HG02870 (cell line): ENCODE results near the gene NBR1.
"Not testable (repeated sequence)": the region's sequence is repeated elsewhere in the genome, so short reads cannot be mapped to it uniquely, and the experiment has no call there.

Source experiments
- ATAC-seq: cut with Tn5 transposase; IDR thresholded peaks from one replicate; pipeline ENCODE4 v1.9.1; 2021; ENCODE audit warnings: mild to moderate bottlenecking, moderate library complexity; ENCODE audit not compliant: unreplicated experiment

Gene NBR1

DNA sequence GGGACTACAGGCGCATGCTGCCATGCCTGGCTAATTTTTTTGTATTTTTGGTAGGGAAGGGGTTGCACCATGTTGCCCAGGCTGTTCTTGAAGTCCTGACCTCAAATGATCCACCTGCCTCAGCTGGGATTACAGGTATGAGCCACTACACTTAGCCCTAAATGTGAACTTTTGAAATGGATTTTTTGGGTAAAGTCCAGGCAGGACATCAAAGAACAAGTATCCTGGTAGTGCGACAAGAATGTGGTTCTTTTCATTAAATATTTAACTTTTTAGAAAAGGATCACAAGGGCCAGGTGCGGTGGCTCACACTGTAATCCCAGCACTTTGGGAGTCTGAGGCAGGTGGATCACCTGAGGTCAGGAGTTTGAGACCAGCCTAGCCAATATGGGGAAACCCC, 15.3 kb upstream of the NBR1 start:
- no peak for ATAC-seq

DNA sequence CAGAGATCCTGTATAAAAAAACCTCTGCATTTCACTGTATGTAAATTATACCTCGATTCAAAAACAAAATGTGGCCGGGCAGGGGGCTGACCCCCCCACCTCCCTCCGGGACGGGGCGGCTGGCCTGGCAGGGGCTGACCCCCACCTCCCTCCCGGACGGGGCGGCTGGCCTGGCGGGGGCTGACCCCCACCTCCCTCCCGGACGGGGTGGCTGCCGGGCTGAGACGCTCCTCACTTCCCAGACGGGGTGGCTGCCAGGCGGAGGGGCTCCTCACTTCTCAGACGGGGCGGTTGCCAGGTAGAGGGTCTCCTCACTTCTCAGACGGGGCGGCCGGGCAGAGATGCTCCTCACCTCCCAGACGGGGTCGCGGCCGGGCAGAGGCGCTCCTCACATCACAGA, 11.8 kb upstream of the NBR1 start:
- ATAC-seq, result not testable (repeated sequence)

DNA sequence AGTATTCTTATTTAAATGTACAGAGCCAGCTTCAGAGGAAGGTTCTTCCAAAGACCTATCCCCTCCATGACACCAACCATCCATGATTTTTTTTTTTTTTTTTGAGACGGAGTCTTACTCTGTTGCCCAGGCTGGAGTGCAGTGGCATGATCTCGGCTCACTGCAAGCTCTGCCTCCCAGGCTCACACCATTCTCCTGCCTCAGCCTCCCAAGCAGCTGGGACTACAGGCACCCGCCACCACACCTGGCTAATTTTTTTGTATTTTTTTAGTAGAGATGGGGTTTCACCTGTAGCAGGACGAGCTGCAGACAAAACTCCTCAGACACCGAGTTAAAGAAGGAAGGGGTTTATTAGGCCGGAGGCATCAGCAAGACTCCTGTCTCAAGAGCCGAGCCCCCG, 11.1 kb upstream of the NBR1 start:
- ATAC-seq, result not testable (repeated sequence)

DNA sequence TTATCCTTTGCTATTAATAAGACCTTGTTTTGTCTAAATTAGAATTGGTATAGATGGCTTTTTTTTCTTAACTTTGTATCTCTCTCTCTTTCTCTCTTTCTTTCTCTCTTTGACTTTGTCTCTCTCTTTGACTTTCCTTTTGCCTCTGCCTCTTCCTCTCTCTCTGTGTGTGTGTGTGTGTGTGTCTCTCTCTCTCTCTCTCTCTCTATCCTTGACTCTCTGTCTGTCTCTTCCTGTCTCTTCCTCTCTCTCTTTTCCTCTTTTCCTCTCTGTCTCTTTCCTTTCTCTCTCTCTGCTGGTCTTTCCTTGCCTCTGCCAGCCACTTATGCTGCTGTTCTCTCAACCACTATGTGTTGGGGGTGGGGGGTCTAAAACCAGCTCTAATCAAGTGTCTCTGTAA, 5.0 kb upstream of the NBR1 start:
- not testable (repeated sequence) for ATAC-seq

DNA sequence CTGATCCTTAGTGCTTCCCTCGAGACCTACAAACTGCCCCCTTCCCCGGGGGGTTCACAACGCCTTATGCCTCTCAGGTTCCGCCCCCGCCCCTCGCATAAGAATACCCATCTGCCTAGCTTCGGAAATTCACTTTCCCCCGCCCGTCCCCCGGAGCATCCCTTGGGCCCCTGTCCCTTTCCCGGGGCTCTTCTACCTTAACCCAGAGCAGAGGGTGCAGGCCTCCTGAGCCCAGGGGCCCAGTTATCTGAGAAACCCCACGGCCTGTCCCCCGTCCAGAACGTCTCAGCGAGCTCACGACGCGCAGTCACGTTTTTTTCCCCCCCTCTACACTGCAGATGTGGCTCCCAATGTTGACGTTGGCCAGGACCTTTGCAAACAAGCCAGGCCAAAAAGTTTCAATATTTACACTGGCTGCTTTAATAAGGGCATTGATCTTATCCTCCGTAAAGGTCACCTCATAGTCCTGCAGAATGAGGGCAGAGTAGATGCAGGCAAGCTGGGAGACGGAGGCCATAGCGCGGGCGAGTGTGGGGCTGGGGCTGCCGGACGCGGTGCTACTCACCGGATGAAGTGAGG, 1.4 kb upstream of the NBR1 start:
- ATAC-seq, result peak; percentile 9

DNA sequence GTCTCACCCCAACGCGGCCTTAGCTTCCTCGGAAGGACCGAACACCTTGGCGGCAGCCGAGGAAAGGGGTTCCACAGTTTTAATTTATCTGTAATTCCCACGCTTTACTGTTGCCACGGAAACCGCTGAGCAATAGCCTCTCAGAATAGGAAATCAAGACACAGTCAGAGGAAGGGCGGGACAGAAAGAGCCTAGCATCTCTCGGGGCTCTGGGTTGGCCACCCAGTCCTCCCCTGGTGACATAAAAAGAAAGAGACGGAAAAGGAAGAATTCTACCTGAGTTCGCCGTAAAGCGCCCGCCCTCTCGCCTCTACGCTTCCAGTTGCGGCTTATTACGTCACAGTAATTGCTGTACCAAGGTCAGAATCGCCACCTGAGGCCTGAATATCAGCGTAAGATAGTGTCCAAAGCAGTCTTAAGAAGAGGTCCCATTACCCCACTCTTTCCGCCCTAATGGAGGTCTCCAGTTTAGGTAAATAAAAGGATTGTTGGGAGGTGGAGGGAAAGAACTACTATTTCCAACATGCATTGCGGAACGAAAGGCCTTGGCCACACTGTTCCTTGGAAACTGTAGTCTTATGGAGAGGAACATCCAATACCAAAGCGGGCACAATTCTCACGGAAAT, 761 bp upstream of the NBR1 start:
- peak; percentile 68 for ATAC-seq

DNA sequence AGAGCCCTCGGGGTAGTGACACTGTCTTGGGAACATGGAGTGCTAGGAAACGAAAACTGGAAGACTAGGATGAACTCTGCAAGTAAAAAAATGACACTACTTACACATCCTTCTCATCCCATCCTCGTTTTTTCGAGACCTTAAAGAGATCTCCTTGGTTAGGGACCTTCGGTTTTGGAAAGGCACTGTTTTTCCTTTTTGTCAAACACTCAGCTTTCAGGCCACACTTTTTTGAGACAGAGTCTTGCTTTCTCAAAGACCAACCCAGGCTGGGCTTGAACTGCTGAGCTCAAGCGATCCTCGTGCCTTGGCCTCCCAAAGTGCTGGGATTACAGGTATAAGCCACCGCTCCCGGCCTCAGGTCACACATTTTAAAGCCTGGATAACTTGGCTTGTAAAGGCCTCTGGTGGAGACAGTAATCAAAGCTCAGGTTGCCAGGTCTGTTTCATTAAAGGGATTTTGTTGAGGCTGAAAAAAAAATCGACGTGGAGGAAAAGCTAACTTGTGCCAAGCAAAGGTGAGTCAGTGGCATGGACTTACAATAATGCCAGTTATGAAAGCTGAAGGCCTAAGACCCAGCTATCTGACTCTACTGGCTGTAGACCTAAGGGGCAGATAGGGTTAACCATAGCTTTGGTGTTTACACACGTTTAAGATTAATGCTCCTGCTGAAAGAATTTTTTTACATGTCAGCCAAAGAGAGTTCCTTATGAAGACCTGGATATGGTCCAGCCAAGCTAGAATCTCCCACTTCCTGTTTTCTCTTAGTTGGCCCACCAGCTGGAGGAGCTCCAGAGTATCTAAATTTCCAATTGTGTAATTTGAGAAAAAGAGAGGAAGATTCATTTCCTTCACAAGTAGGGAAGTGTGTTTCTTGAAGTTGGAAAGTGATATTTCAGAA, 823 bp downstream of the NBR1 start:
- ATAC-seq, result no peak

DNA sequence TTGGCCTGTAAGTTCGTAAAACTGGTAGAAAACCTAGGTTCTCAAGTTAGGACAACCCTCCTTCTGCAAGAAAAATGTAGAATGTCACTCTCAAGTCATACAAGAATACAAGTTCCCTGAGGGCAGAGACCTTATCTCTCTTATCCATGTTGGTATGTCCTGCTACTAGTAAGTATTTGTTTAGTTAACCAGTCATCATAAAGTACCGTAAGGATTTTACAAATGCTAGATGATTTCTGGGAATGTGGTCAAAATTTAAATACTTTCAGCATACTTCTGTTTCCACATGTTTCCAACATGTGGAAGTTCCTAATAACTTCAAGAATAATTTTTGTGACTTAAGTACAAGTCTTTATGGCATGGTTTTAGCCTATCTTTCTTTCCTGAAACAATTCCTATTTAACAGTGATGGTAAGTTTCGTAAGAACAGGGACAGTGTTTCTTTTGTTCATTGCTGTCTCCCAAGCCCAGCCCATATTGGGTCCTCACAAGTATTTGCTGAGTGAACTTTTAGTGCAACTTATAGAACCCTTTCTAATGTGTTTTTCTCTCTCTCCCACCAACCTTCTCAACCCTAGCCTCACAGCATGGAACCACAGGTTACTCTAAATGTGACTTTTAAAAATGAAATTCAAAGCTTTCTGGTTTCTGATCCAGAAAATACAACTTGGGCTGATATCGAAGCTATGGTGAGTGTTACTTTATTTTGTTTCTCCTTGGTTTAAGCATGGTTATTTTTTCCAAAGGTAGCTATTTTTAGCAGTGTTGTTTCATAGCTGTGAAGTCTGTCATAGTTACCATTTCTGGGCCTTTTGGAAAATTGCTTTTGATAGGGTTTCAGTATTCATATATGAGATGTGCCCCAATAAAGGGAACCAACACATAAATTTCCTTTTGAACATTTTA, 4.5 kb downstream of the NBR1 start:
- ATAC-seq, result no peak

DNA sequence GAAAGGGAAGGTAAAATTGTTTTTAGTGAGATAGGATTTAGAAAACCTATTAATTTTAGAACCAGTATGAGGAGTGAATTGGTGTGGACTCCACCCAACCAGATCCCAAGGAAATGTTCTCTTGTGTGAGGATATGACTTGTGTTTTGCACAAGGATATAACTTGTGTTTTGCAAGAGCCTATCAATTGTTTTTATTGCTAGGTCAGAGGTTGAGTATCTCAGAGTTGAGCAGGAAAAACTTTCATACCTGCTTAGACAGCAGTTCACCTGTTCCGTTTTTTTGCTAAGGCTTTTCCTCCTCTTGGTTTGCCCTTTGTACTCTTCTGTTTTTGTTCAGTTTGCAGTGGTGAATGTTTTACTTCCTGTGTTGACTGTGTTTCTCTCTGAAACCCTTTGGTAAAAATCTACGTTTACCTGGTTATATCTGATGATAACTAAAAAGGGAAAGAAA, 5.1 kb downstream of the NBR1 start:
- ATAC-seq, result no peak

DNA sequence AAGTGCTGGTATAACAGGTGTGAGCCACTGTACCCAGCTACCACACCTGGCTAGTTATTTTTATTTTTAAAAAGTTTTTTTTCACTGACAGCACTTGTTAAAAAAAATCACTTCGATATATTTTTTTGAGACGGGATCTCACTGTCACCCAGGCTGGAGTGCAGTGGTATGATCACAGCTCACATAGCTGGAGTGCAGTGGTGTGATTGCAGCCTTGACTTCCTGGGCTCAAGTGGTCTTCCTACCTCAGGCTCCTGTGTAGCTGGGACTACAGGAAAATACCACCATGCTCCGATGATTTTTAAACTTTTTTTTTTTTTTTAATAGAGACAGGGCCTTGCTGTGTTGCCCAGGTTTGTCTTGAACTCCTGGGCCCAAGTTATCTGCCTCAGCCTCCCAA, 12.9 kb downstream of the NBR1 start:
- ATAC-seq, result no peak

DNA sequence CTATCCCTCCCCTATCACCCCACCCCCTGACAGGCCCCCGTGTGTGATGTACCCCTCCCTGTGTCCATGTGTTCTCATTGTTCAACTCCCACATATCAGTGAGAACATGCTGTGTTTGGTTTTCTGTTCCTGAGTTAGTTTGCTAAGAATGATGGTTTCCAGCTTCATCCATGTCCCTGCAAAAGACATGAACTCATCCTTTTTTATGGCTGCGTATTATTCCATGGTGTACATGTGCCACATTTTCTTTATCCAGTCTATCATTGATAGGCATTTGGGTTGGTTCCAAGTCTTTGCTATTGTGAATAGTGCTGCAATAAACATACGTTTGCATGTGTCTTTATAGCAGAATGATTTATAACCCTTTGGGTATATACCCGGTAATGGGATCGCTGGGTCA, 15.6 kb downstream of the NBR1 start:
- ATAC-seq, result not testable (repeated sequence)

DNA sequence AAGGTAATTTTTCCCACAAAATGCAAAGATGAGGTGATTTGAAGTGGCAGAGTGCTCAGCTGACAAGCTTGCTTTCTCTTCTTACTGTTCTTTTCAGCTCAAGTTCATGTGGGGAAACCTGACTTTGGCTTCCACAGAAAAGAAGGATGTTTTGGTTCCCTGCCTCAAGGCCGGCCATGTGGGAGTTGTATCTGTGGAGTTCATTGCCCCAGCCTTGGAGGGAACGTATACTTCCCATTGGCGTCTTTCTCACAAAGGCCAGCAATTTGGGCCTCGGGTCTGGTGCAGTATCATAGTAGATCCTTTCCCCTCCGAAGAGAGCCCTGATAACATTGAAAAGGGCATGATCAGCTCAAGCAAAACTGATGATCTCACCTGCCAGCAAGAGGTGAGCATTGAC, 22.2 kb downstream of the NBR1 start:
- no peak for ATAC-seq

DNA sequence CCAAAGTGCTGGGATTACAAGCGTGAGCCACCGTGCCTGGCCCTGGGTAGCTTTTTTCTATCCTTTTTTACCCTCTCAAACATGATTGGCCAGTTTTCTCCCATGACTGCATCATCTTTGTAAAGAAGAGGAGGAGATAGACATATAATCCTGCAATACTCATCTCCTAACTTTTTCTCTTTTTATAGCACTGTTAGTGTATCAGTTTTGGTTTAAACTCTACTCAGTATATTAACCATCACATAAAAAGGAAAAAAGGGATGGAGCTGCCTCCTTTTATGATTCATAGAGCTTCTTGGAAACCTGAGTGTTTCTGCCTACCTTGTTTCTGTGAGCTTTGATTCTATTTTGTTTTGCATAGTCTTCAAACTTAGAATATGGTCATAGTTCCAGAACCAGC, 28.6 kb downstream of the NBR1 start:
- no peak for ATAC-seq

DNA sequence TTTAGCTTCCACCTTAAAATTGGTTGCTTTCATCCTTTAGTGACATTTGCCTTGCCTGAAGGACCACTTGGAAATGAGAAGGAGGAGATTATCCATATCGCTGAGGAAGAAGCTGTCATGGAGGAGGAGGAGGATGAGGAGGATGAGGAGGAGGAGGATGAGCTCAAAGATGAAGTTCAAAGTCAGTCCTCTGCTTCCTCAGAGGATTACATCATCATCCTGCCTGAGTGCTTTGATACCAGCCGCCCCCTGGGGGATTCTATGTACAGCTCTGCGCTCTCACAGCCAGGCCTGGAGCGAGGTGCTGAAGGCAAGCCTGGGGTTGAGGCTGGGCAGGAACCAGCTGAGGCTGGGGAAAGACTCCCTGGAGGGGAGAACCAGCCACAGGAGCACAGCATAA, 29.1 kb downstream of the NBR1 start:
- no peak for ATAC-seq

DNA sequence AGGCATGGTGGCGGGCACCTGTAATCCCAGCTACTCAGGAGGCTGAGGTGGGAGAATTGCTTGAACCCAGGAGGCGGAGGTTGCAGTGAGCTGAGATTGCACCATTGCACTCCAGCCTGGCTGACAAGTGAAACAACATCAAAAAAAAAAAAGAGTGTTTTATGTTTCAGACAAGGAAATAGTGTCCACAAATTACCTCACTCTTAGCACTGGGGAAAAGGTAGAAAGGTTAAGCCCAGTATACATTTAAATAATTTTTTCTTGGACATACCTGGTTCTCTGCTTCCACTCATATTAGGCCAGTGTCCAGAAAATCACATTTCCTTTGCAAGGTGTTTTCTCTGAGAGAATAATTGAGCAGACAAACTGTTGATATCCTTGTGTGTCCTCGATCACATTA, 32.0 kb downstream of the NBR1 start:
- ATAC-seq, result not testable (repeated sequence)

DNA sequence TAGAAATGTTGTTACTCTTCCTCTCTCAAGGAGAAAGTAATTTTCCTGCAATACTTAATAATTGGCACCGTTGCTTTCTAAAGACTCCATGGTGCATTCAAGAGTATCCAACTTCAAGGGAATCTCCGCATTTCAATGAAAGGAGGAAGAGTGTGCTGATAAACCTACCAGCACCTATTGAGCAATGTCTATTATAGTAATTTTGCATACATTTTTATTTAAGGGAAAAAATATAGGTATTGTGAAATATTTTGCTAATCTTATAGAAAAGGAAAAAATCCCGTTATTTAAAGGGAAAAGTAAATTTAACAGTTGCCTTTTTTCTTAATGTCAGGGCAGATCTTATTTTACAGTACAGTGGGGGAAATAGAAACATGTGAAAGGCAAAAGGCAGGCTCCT, 39.6 kb downstream of the NBR1 start:
- ATAC-seq, result no peak

DNA sequence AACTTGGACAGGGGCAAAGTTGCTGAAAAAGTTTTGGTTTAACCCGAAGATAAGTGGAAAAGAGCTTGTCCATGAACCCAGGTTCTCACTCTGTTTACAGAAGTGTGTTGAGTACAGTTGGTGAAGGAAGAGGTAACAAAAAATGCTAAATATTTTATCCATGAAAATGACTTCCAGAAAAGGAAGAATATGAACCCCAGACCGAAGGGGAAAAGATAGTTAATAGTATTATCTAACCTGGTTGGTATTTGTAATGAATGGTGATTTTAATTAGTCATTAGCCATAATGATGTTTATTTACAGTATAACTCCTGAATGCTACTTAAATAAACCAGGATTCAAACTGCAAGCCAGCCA, 40.1 kb downstream of the NBR1 start:
- no peak for ATAC-seq

DNA sequence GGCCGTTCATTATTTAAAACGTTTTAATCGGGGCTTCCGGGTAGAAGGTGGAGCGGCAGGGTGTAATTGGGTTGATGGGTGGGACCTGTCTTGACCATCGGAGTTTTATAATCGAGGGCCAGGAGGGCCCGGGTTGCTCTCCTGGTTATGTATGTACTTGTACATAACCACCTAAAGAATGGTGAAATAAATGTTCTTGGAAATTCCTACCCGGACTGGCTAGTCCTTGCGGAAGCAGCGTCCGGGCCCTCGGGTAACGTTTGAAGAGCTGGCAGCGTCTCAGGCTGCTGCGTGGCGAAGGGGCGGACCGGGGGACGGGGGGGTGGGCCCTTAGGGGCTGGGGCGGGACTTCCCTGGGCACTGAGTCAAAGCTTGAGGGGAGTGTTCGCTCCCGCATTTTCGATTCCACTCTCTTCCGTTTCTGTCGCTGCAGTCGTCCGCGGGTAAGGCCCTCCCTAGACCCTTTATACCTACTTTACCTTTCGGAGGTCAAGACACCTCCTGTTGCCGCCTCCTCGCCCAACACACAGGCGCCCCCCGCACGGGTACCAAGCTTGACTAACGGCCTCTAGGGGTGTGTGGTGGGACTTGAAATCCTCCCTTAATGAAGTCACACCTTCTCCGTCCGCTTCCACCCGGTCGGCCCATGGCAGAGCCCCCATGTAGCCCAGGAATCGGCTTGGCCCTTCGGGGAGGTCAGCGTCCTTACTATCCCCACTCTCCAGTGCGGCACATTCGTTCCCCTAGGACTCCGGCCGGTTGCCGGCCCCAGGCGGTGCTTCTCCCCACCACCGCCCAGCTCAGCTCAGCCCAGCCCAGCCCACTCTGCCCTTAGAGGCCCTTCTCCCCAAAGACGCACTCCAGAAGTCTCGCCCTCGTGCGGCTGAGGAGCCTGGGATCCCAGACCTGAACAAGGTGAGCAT, 40.7 kb downstream of the NBR1 start, which contains the start of gene TMEM106A:
TSS of gene TMEM106A (plus strand) at position 396 of the 923 bp plus-strand sequence. CDS start 1,167 bp downstream, outside the sequence.
- peak; percentile 67 for ATAC-seq

DNA sequence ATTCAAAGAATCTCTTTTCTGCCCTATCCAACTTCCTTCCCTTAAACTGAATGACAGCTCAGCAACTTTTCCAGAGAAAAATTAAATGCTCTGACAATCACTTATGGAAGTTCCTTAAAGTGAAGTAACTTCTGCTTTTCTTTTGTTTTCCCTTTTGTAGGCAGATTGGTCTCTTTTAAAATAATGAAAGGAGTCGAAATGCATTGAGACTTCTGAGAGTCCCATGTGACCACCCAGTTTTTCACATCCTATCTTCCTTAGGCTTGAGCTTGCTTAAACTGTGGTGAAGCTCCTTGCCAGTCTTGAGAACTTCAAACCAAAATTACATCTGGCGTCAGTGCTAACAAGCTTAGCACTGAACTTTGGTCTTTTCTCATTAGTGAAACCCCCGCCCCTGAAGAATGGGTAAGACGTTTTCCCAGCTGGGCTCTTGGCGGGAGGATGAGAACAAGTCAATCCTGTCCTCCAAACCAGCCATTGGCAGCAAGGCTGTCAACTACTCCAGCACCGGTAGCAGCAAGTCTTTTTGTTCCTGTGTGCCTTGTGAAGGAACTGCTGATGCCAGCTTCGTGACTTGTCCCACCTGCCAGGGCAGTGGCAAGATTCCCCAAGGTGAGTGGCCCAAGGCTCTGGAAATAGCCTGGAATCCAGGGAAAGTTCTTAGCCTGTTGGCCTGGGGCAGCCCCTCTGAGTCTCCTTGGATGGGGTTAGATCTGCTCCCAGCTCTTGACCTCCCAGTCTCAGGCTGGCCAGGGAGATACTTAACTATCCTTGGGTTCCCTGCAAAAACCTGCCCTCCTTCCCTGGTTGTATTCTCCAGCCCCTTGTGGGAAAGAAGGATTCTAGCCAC, 41.9 kb downstream of the NBR1 start:
- ATAC-seq, result no peak
